Peyer's patch (tissue), 4 donors: ENCODE results near the gene MRPS31. TPM values are rescaled to one million over a fixed set of nuclear protein-coding genes. Genes with fewer than 3 reads are reported as not detected.

Experiments
- DNase-seq, 3 donors: peaks; one replicate each; pipeline ENCODE4 v3.0.0-alpha.2; 2017 to 2019
- H3K27ac ChIP-seq, 4 donors: fragments of 200-600 bp; sonication (generic); one replicate each; pipeline ENCODE4 v1.5.1; 2016 to 2019
- H3K27me3 ChIP-seq, 2 donors: fragments of 200-600 bp; sonication (generic); one replicate each; pipeline ENCODE4 v1.5.1; 2019
- H3K36me3 ChIP-seq, 3 donors: fragments of 200-600 bp; sonication (generic); one replicate each; pipeline ENCODE4 v1.5.1; 2016 to 2019
- H3K4me1 ChIP-seq, 4 donors: fragments of 200-600 bp; sonication (generic); one replicate each; pipeline ENCODE4 v1.5.1; 2016 to 2019
- H3K4me3 ChIP-seq, 4 donors: fragments of 200-600 bp; sonication (generic); 1 replicate in 3 of 4; 2 replicates in 1 of 4; pipeline ENCODE4 v1.5.1; 2016 to 2019; ENCODE audit warnings: mild to moderate bottlenecking in 1 of 4
- H3K9me3 ChIP-seq, 4 donors: fragments of 200-600 bp; sonication (generic); one replicate each; pipeline ENCODE4 v1.5.1; 2016 to 2019; ENCODE audit warnings: mild to moderate bottlenecking in 1 of 4
- POLR2A ChIP-seq, 2 donors: fragments of 450-650 bp; IDR thresholded peaks; one replicate each; pipeline ENCODE4 v1.5.1; 2017; ENCODE audit warnings: antibody characterized with exemption in 2 of 2, mild to moderate bottlenecking in 2 of 2, moderate library complexity in 2 of 2
- total RNA-seq, 4 donors: library from RNA; depleted of rRNA; stranded (reverse); fragments of >200 nt; gene quantifications; one replicate each; pipeline ENCODE4 v1.1.0, GENCODE V29; 2016
- TF ChIP-seq, protein P1 (sequence below), 6 experiments: fragments of 450-650 bp in 4 of 6; fragments of 200-600 bp in 2 of 6; sonication (generic) in 1 of 6; IDR thresholded peaks; one replicate each; pipeline ENCODE4 v1.5.1; 2017 to 2019; ENCODE audit warnings: antibody characterized with exemption in 6 of 6, mild to moderate bottlenecking in 3 of 6, moderate library complexity in 1 of 6

Gene MRPS31
- total RNA-seq, 4 donors from 2014 or later = 12.4 to 26.8 (median 18.9) TPM

DNA sequence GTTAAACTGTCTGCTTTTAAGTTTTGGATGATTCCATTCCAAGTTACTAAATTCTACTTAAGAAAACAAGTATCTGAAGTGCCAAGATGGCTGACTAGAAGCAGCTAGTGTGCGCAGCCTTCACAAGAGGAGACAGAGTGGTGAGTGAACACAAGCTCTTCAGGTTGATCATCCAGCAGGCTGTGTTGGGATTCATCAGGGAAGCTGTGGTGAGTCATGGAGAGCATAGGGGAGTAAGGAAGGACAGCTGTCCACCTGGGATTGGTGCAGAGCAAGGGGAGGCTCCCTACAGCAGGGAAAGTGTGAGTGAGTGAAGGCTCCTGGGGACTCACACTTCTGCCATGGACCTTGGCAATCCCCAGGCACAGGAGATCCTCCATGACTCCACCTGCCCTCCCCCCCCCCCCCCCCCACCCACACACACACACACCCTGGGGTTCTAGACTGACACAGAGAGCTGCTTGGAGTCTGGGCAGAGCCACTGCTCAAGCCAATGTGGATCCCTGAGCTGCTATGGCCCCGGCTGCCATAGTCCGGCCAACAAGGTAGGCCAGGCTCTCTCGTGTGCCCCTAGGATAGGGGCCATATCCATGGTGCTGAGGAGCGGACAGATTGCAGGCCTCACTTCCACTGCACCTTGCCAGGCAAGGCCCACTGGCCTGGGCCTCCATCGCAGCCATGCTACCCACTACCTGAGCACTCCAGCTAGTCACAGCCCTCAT, 41.9 kb upstream of the MRPS31 start:
- H3K9me3 ChIP-seq = no peaks in the 10 kb centered on the region
- H3K27me3 ChIP-seq = no peaks in the 10 kb centered on the region
- TF ChIP-seq POLR2A (IDR thresholded peaks at IDR 0.05) = peak in 1 of 2 donors; percentile 50
- TF ChIP-seq, protein P1, sequence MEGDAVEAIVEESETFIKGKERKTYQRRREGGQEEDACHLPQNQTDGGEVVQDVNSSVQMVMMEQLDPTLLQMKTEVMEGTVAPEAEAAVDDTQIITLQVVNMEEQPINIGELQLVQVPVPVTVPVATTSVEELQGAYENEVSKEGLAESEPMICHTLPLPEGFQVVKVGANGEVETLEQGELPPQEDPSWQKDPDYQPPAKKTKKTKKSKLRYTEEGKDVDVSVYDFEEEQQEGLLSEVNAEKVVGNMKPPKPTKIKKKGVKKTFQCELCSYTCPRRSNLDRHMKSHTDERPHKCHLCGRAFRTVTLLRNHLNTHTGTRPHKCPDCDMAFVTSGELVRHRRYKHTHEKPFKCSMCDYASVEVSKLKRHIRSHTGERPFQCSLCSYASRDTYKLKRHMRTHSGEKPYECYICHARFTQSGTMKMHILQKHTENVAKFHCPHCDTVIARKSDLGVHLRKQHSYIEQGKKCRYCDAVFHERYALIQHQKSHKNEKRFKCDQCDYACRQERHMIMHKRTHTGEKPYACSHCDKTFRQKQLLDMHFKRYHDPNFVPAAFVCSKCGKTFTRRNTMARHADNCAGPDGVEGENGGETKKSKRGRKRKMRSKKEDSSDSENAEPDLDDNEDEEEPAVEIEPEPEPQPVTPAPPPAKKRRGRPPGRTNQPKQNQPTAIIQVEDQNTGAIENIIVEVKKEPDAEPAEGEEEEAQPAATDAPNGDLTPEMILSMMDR (IDR thresholded peaks at IDR 0.05) = no peak
- DNase-seq = peak in 1 of 3 donors; percentile 74
- peak overlapping the region in 1 of 4 donors; percentile 69 for H3K27ac ChIP-seq
- H3K4me1 ChIP-seq = no peaks in the 10 kb centered on the region
- peaks cover 0 to 46% (median 0%) of the 10 kb centered on the region in 3 donors for H3K36me3 ChIP-seq
- H3K4me3 ChIP-seq = no peak overlapping the region

DNA sequence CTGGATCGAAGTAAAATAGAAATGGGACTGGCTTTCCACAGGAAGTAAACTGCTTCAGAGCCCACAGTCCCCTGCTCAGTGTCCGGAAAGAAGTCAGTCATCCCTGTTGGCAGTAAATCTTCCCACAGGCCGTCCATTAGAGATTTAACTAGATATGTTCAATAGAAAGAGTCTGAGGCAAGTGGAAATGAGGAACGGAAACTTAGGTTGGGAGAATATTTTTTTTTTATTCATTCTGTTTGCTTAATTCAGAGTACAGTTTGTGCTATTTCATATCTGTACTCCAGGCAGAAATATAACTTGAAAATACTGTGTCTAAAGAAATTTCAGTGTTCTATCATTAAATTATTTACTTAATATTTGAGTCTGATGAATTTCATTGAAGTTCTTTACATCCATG, 41.1 kb upstream of the MRPS31 start:
- Histone ChIP-seq H3K27me3 (no peaks in the 10 kb centered on the region), H3K4me1 (peaks cover 0 to 5% (median under 1%) of the 10 kb centered on the region in 4 donors), H3K27ac (peak overlapping the region in 1 of 4 donors; percentile 69), H3K9me3 (no peaks in the 10 kb centered on the region), H3K36me3 (peaks cover 0 to 52% (median 0%) of the 10 kb centered on the region in 3 donors), H3K4me3 (no peak overlapping the region)
- TF ChIP-seq POLR2A (IDR thresholded peaks at IDR 0.05) = no peak
- TF ChIP-seq, protein P1 (IDR thresholded peaks at IDR 0.05) = no peak
- DNase-seq = no peak

DNA sequence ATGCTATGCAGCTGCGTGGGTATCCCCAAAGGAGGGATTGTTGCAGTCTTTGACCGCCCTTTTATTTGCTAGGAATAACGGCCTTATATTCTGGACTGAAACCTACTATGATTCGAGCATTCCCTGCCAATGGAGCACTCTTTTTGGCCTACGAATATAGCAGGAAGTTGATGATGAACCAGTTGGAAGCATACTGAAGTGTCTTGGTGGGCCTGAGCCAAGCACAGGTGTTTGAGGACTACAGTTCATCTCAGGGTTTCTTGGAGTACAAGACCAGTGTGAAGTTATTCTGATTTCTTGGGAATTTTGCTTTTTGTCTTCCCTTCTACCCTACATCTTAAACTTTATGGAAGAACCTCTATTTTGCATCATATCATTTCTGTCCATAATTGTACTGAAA, 38.5 kb upstream of the MRPS31 start:
- Histone ChIP-seq H3K36me3 (peaks cover 0 to 64% (median 0%) of the 10 kb centered on the region in 3 donors), H3K4me1 (peaks cover 0 to 25% (median 2%) of the 10 kb centered on the region in 4 donors), H3K4me3 (no peak overlapping the region), H3K9me3 (no peaks in the 10 kb centered on the region), H3K27ac (no peak overlapping the region), H3K27me3 (no peaks in the 10 kb centered on the region)
- TF ChIP-seq, protein P1 (IDR thresholded peaks at IDR 0.05) = no peak
- no peak for TF ChIP-seq POLR2A (IDR thresholded peaks at IDR 0.05)
- DNase-seq = no peak

DNA sequence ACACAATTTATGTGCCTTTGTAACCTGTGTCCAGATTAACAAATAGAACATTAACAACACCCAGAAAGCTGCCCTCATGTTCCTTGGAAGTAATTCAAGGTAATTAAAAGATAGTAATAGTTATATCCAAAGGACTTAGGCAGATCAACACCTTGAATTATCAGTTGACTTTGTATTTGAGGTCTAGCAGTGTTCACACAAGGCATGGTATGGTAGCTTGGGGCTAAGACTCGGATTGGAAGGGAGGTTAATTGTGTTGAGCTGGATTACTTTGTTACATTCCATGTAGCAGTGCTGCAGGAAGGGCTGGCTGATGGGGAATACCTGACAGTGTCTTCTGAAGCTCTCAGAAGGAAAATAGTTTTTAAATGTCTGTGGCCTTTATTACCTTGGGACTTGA, 35.3 kb upstream of the MRPS31 start:
- peak overlapping the region in 2 of 4 donors; percentile 30 to 73 for H3K27ac ChIP-seq
- TF ChIP-seq, protein P1 (IDR thresholded peaks at IDR 0.05) = no peak
- no peak for TF ChIP-seq POLR2A (IDR thresholded peaks at IDR 0.05)
- H3K4me1 ChIP-seq = peaks cover 0 to 33% (median 3%) of the 10 kb centered on the region in 4 donors
- DNase-seq = no peak
- no peaks in the 10 kb centered on the region for H3K27me3 ChIP-seq
- peaks cover 0 to 70% (median 0%) of the 10 kb centered on the region in 3 donors for H3K36me3 ChIP-seq
- no peaks in the 10 kb centered on the region for H3K9me3 ChIP-seq
- no peak overlapping the region for H3K4me3 ChIP-seq

DNA sequence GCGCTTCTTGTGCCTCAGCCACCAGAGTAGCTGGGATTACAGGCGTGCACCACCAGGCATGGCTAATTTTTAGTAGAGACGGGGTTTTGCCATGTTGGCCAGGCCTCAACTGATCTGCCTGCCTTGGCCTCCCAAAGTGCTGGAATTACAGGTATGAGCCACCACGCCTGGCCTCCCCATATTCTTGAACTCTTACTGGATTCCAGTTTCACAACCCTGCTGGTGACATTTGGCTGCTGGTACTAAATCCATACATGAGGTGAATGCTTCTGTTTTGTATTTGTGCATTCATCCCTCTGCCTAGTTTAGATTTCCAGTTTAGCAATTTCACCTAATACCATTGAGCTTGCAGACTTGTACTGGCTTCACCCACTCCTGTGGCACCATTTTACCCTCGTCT, 32.3 kb upstream of the MRPS31 start:
- peak overlapping the region in 2 of 4 donors; percentile 80 to 87 for H3K27ac ChIP-seq
- no peaks in the 10 kb centered on the region for H3K9me3 ChIP-seq
- H3K4me1 ChIP-seq = peaks cover 0 to 44% (median 3%) of the 10 kb centered on the region in 4 donors
- TF ChIP-seq, protein P1 (IDR thresholded peaks at IDR 0.05) = no peak
- no peak for TF ChIP-seq POLR2A (IDR thresholded peaks at IDR 0.05)
- no peak for DNase-seq
- no peaks in the 10 kb centered on the region for H3K27me3 ChIP-seq
- no peak overlapping the region for H3K4me3 ChIP-seq
- peaks cover 0 to 68% (median 0%) of the 10 kb centered on the region in 3 donors for H3K36me3 ChIP-seq
